ENCODE results near the gene LIFR. TPM values are rescaled to one million over a fixed set of nuclear protein-coding genes. Genes with fewer than 3 reads are reported as not detected.

Gene LIFR
- polyA plus RNA-seq, 1 donor (not counting 4 experiments of a cell fraction or from before 2014, with no cell fraction given) = 1.1 TPM

DNA sequence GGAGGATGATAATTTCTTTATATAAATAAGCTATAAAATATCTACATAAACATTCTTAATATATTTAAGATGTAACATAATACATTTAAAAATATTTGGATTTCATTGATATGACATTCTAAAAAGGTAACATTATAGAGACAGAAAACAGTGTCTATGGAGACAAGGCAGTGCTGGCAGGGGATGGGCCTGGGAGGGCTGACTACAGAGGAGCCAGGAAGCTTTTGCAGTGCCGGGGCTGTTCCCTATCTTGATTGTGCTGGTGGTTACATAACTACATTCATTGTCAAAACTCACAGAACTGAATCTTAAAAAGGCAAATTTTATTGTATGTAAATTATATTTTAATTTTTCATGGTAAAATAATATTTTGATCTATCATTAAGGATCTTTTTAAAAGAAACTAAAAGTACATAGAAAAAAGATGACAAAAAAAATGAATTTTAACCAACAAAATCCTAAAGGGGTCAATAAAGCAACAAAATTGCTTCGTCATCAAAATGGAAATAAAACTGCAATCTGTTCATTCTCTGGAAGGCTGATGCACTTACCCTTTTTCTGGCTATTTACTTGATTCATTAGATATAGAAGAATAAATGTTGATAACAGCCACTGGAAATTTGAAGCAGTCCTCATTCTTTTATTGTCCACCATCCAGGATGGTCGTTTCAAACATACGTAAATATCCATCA lies 26.3 kb downstream of the LIFR start:
- Histone ChIP-seq H3K36me3 (ENCODE audit: control insufficient read depth in 2 of 2, extremely low read depth in 1 of 2, insufficient read depth in 2 of 2, low read length in 2 of 2) (no peaks in the 10 kb centered on the region), H3K27me3 (ENCODE audit: control insufficient read depth, extremely low read depth, insufficient read depth, low read length) (no peaks in the 10 kb centered on the region), H3K9me3 (ENCODE audit: control insufficient read depth, low read depth, low read length) (no peaks in the 10 kb centered on the region), H2AFZ (ENCODE audit: control insufficient read depth, low read length) (no peak overlapping the region), H4K20me1 (ENCODE audit: control insufficient read depth, extremely low read depth, insufficient read depth, low read length) (no peaks in the 10 kb centered on the region), H3K9ac (ENCODE audit: control insufficient read depth, extremely low read depth, insufficient read depth, low read length) (no peak overlapping the region), H3K9me1 (ENCODE audit: control insufficient read depth, extremely low read depth, insufficient read depth, low read length) (no peaks in the 10 kb centered on the region), H3K27ac (ENCODE audit: control insufficient read depth, insufficient read depth, low read length) (no peak overlapping the region), H3K4me1 (ENCODE audit: control insufficient read depth, extremely low read depth, insufficient read depth, low read length) (no peaks in the 10 kb centered on the region), H3K79me2 (ENCODE audit: control insufficient read depth, insufficient read depth, low read length) (no peaks in the 10 kb centered on the region), H3K4me2 (ENCODE audit: control insufficient read depth, extremely low read depth, insufficient read depth, low read depth, low read length) (no peak overlapping the region), H3K4me3 (ENCODE audit: control insufficient read depth in 2 of 3, extremely low read depth in 1 of 3, insufficient read depth in 2 of 3, low read depth in 1 of 3, low read length in 3 of 3) (no peak overlapping the region)
- DNase-seq (ENCODE audit: low read depth, low spot score) = no peak
- FAIRE-seq = no peak
- TF ChIP-seq, protein P1, sequence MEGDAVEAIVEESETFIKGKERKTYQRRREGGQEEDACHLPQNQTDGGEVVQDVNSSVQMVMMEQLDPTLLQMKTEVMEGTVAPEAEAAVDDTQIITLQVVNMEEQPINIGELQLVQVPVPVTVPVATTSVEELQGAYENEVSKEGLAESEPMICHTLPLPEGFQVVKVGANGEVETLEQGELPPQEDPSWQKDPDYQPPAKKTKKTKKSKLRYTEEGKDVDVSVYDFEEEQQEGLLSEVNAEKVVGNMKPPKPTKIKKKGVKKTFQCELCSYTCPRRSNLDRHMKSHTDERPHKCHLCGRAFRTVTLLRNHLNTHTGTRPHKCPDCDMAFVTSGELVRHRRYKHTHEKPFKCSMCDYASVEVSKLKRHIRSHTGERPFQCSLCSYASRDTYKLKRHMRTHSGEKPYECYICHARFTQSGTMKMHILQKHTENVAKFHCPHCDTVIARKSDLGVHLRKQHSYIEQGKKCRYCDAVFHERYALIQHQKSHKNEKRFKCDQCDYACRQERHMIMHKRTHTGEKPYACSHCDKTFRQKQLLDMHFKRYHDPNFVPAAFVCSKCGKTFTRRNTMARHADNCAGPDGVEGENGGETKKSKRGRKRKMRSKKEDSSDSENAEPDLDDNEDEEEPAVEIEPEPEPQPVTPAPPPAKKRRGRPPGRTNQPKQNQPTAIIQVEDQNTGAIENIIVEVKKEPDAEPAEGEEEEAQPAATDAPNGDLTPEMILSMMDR (optimal IDR thresholded peaks at IDR 0.05 in 1 of 3, IDR thresholded peaks at IDR 0.05 in 1 of 3, conservative IDR thresholded peaks at IDR 0.05 in 1 of 3; ENCODE audit: extremely low read depth in 1 of 3, insufficient read depth in 2 of 3, low read length in 3 of 3) = no peak
- TF ChIP-seq EZH2 (IDR thresholded peaks at IDR 0.05; ENCODE audit: low read length) = no peak
- dilution Hi-C loops (cut with MboI; ENCODE audit: extremely low pct_ligation_motif_present, low sequenced_read_pairs) = no loop called here

DNA sequence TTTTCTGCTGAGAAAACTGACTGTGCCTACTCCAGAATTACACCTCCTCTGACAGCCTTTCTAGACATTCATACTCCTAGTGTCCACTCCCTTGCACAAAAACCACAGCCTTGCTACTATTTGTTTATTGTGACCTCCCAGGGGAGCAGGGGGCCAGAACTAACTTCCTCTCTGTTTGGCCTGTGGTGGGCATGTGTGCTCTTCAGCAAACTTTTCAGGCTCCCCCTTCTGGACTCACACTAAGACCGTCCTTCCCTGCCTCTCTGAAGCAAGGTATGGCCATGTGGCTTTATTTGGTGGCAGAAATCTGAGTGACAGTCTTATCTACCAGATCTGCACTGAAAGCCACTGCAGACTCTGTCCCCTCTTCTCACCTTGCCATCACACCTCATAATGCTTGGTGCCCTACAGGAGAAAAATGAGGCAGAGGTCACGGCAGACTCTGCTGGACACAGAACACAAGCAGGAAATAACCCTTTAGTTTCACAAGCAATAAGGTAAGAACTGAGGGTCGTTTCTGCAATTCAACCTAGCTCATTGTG lies 28.2 kb downstream of the LIFR start:
- H3K4me3 ChIP-seq (ENCODE audit: control insufficient read depth in 2 of 3, extremely low read depth in 1 of 3, insufficient read depth in 2 of 3, low read depth in 1 of 3, low read length in 3 of 3) = no peak overlapping the region
- H3K4me2 ChIP-seq (ENCODE audit: control insufficient read depth, extremely low read depth, insufficient read depth, low read depth, low read length) = no peak overlapping the region
- no peak overlapping the region for H3K9ac ChIP-seq (ENCODE audit: control insufficient read depth, extremely low read depth, insufficient read depth, low read length)
- no peaks in the 10 kb centered on the region for H3K4me1 ChIP-seq (ENCODE audit: control insufficient read depth, extremely low read depth, insufficient read depth, low read length)
- no peaks in the 10 kb centered on the region for H3K36me3 ChIP-seq (ENCODE audit: control insufficient read depth in 2 of 2, extremely low read depth in 1 of 2, insufficient read depth in 2 of 2, low read length in 2 of 2)
- no peak overlapping the region for H3K27ac ChIP-seq (ENCODE audit: control insufficient read depth, insufficient read depth, low read length)
- no peaks in the 10 kb centered on the region for H3K79me2 ChIP-seq (ENCODE audit: control insufficient read depth, insufficient read depth, low read length)
- dilution Hi-C loops (cut with MboI; ENCODE audit: extremely low pct_ligation_motif_present, low sequenced_read_pairs) = no loop called here
- no peak for FAIRE-seq
- H3K27me3 ChIP-seq (ENCODE audit: control insufficient read depth, extremely low read depth, insufficient read depth, low read length) = no peaks in the 10 kb centered on the region
- DNase-seq (ENCODE audit: low read depth, low spot score) = no peak
- TF ChIP-seq EZH2 (IDR thresholded peaks at IDR 0.05; ENCODE audit: low read length) = no peak
- TF ChIP-seq, protein P1 (optimal IDR thresholded peaks at IDR 0.05 in 1 of 3, IDR thresholded peaks at IDR 0.05 in 1 of 3, conservative IDR thresholded peaks at IDR 0.05 in 1 of 3; ENCODE audit: extremely low read depth in 1 of 3, insufficient read depth in 2 of 3, low read length in 3 of 3) = no peak
- H3K9me3 ChIP-seq (ENCODE audit: control insufficient read depth, low read depth, low read length) = no peaks in the 10 kb centered on the region
- no peak overlapping the region for H2AFZ ChIP-seq (ENCODE audit: control insufficient read depth, low read length)
- H4K20me1 ChIP-seq (ENCODE audit: control insufficient read depth, extremely low read depth, insufficient read depth, low read length) = no peaks in the 10 kb centered on the region
- H3K9me1 ChIP-seq (ENCODE audit: control insufficient read depth, extremely low read depth, insufficient read depth, low read length) = no peaks in the 10 kb centered on the region
